H1 (cell line): ENCODE results near the gene DUSP7. TPM values are rescaled to one million over a fixed set of nuclear protein-coding genes. Genes with fewer than 3 reads are reported as not detected.

ENCODE experiments used
- CTCF ChIA-PET: fragments of 300-600 bp; sonication (Branson Sonifier 250); formaldehyde crosslinking; loops from one replicate; lab custom pipeline; 2021; ENCODE audit not compliant: partially characterized antibody; lab: Charles Lee
- POLR2A ChIA-PET: fragments of 300-600 bp; sonication (Branson Sonifier 250); formaldehyde crosslinking; loops from one replicate; lab custom pipeline; 2021; ENCODE audit warnings: inconsistent platforms; ENCODE audit not compliant: partially characterized antibody; lab: Charles Lee
- DNase-seq, 2 experiments: peaks; one replicate each; pipeline versions ENCODE4 v3.0.0 to v3.0.0-alpha.2; 2010 to 2022; ENCODE audit warnings: low spot score in 2 of 2, low read depth in 1 of 2, mixed read lengths in 1 of 2
- FAIRE-seq: peaks from 2 replicates; lab custom pipeline; 2011; peaks lifted over from hg19 to GRCh38; lab: Jason Lieb, UNC
- H2AFZ ChIP-seq: 2 replicates; pipeline ENCODE4 v1.8.1; 2012; ENCODE audit warnings: low read length, inconsistent platforms
- H2AK5ac ChIP-seq: 2 replicates; pipeline ENCODE4 v1.6.1; 2013; ENCODE audit warnings: low read depth, low read length
- H2BK120ac ChIP-seq: replicated peaks from 2 replicates; pipeline ENCODE3; 2013; ENCODE audit warnings: low read depth, low read length, inconsistent platforms
- H2BK12ac ChIP-seq: 2 replicates; pipeline ENCODE4 v1.6.1; 2013; ENCODE audit warnings: low read depth, low read length
- H2BK15ac ChIP-seq: 2 replicates; pipeline ENCODE4 v1.6.1; 2013; ENCODE audit warnings: low read length
- H2BK20ac ChIP-seq: 2 replicates; pipeline ENCODE4 v1.6.1; 2013; ENCODE audit warnings: low read length
- H2BK5ac ChIP-seq: 2 replicates; pipeline ENCODE4 v1.6.1; 2013; ENCODE audit warnings: low read depth, low read length
- H3K14ac ChIP-seq: 2 replicates; pipeline ENCODE4 v1.6.1; 2013; ENCODE audit warnings: inconsistent platforms; ENCODE audit not compliant: insufficient read length
- H3K18ac ChIP-seq: 2 replicates; pipeline ENCODE4 v1.6.1; 2013; ENCODE audit warnings: low read length; ENCODE audit errors: extremely low read depth
- H3K23ac ChIP-seq: 2 replicates; pipeline ENCODE4 v1.6.1; 2013; ENCODE audit warnings: inconsistent platforms; ENCODE audit not compliant: insufficient read length
- H3K23me2 ChIP-seq: 2 replicates; pipeline ENCODE4 v1.6.1; 2013; ENCODE audit warnings: low read depth, low read length
- H3K27ac ChIP-seq: 2 replicates; pipeline ENCODE4 v1.6.1; 2011; ENCODE audit warnings: low read depth, low read length, inconsistent platforms
- H3K27me3 ChIP-seq, 4 experiments: replicated peaks in 1 of 4; 1 replicate in 1 of 4; 2 replicates in 3 of 4; pipeline versions ENCODE4 v1.6.1 to v1.8.1; 2011 to 2013; ENCODE audit warnings: low read length in 3 of 4, mild to moderate bottlenecking in 3 of 4, inconsistent platforms in 2 of 4, mixed read lengths in 2 of 4, moderate library complexity in 1 of 4; ENCODE audit not compliant: control insufficient read depth in 3 of 4, insufficient read depth in 3 of 4; ENCODE audit errors: extremely low read depth in 1 of 4
- H3K36me3 ChIP-seq, 4 experiments: 2 replicates each; pipeline versions ENCODE4 v1.6.1 to v1.8.1; 2011 to 2013; ENCODE audit warnings: mild to moderate bottlenecking in 4 of 4, low read length in 3 of 4, moderate library complexity in 2 of 4, control low read depth in 1 of 4, inconsistent platforms in 1 of 4; ENCODE audit not compliant: insufficient read depth in 4 of 4, control insufficient read depth in 2 of 4
- H3K4ac ChIP-seq: replicated peaks from 2 replicates; pipeline ENCODE3; 2013; ENCODE audit warnings: low read length, low read depth, mixed read lengths, inconsistent platforms; ENCODE audit not compliant: insufficient read length
- H3K4me1 ChIP-seq, 4 experiments: replicated peaks in 1 of 4; 1 replicate in 1 of 4; 2 replicates in 3 of 4; pipeline versions ENCODE4 v1.6.1 to v1.8.1; 2011 to 2013; ENCODE audit warnings: low read length in 3 of 4, inconsistent platforms in 2 of 4, mixed read lengths in 1 of 4; ENCODE audit not compliant: insufficient read depth in 4 of 4, control insufficient read depth in 3 of 4
- H3K4me2 ChIP-seq, 2 experiments: 2 replicates each; pipeline versions ENCODE4 v1.6.1 to v1.8.1; 2011 to 2013; ENCODE audit warnings: low read depth in 2 of 2, low read length in 2 of 2, control low read depth in 1 of 2, inconsistent platforms in 1 of 2, mild to moderate bottlenecking in 1 of 2; ENCODE audit not compliant: insufficient read depth in 1 of 2
- H3K4me3 ChIP-seq, 4 experiments: fragments of 200-600, 300-600 bp in 1 of 4; sonication (generic), shearing (Covaris generic), sonication (Bioruptor Twin) in 1 of 4; 2 replicates each; pipeline versions ENCODE4 v1.5.1 to v1.8.1; 2011 to 2016; ENCODE audit warnings: low read length in 4 of 4, low read depth in 3 of 4, control low read depth in 2 of 4, inconsistent platforms in 2 of 4, mild to moderate bottlenecking in 2 of 4, mixed read lengths in 1 of 4, moderate library complexity in 1 of 4; ENCODE audit not compliant: insufficient read depth in 2 of 4; ENCODE audit errors: extremely low read depth in 1 of 4
- H3K56ac ChIP-seq: replicated peaks from 2 replicates; pipeline ENCODE3; 2013; ENCODE audit warnings: low read depth, mild to moderate bottlenecking, mixed read lengths, low read length, inconsistent platforms; ENCODE audit not compliant: insufficient read length
- H3K79me1 ChIP-seq: 2 replicates; pipeline ENCODE4 v1.6.1; 2013; ENCODE audit warnings: low read depth, low read length, control low read depth
- H3K79me2 ChIP-seq, 2 experiments: 2 replicates each; pipeline versions ENCODE4 v1.6.1 to v1.8.1; 2012 to 2013; ENCODE audit warnings: low read length in 2 of 2, mild to moderate bottlenecking in 2 of 2, inconsistent platforms in 1 of 2; ENCODE audit not compliant: insufficient read depth in 2 of 2, control insufficient read depth in 1 of 2
- H3K9ac ChIP-seq, 4 experiments: replicated peaks in 1 of 4; 1 replicate in 1 of 4; 2 replicates in 3 of 4; pipeline versions ENCODE4 v1.6.1 to v1.8.1; 2011 to 2013; ENCODE audit warnings: low read depth in 3 of 4, low read length in 3 of 4, control low read depth in 2 of 4, mild to moderate bottlenecking in 2 of 4, moderate library complexity in 2 of 4, inconsistent platforms in 1 of 4; ENCODE audit errors: extremely low read depth in 1 of 4
- H3K9me3 ChIP-seq, 2 experiments: 2 replicates each; pipeline versions ENCODE4 v1.6.1 to v1.8.1; 2012 to 2013; ENCODE audit warnings: mild to moderate bottlenecking in 2 of 2, moderate library complexity in 2 of 2, control low read depth in 1 of 2, inconsistent platforms in 1 of 2, low read depth in 1 of 2, low read length in 1 of 2, mixed read lengths in 1 of 2; ENCODE audit not compliant: insufficient read depth in 2 of 2
- H4K20me1 ChIP-seq, 2 experiments: replicated peaks in 1 of 2; 2 replicates each; pipeline versions ENCODE3 to v1.8.1; 2011 to 2013; ENCODE audit warnings: inconsistent platforms in 2 of 2, low read length in 2 of 2, mild to moderate bottlenecking in 1 of 2; ENCODE audit not compliant: insufficient read depth in 2 of 2, control insufficient read depth in 1 of 2
- H4K5ac ChIP-seq: 2 replicates; pipeline ENCODE4 v1.6.1; 2013; ENCODE audit warnings: low read length, low read depth, mixed read lengths, inconsistent platforms; ENCODE audit not compliant: insufficient read length
- H4K8ac ChIP-seq: 2 replicates; pipeline ENCODE4 v1.8.0; 2013; ENCODE audit warnings: mild to moderate bottlenecking, moderate library complexity, low read length, inconsistent platforms; ENCODE audit not compliant: insufficient read depth; ENCODE audit errors: extremely low read depth
- H4K91ac ChIP-seq: replicated peaks from 2 replicates; pipeline ENCODE3; 2013; ENCODE audit warnings: low read length, mixed read lengths, inconsistent platforms; ENCODE audit not compliant: insufficient read length
- CBX8 ChIP-seq: fragments of 300-800, 300-1000 bp; sonication (generic); IDR thresholded peaks from 2 replicates; pipeline ENCODE4 v1.7.1; 2016; ENCODE audit warnings: low read depth, low read length, borderline replicate concordance
- CHD2 ChIP-seq: IDR thresholded peaks from 2 replicates; pipeline ENCODE4 v1.6.1; 2012; ENCODE audit warnings: low read length, improper control_type of control experiment
- CTCF ChIP-seq, 3 experiments: IDR thresholded peaks; 1 replicate in 2 of 3; 2 replicates in 1 of 3; pipeline versions ENCODE4 v1.5.1 to v1.6.1; 2011; ENCODE audit warnings: low read length in 3 of 3, mild to moderate bottlenecking in 3 of 3, inconsistent platforms in 2 of 3, low read depth in 1 of 3, moderate library complexity in 1 of 3; ENCODE audit not compliant: insufficient read depth in 1 of 3; ENCODE audit errors: control extremely low read depth in 1 of 3
- KDM1A ChIP-seq: fragments of 200-600, 300-600 bp; sonication (generic); IDR thresholded peaks from 2 replicates; pipeline ENCODE4 v1.7.1; 2016; ENCODE audit warnings: mild to moderate bottlenecking, low read length, borderline replicate concordance
- SP1 ChIP-seq: IDR thresholded peaks from 2 replicates; pipeline ENCODE4 v1.6.1; 2011; ENCODE audit warnings: low read depth, low read length
- SP4 ChIP-seq: IDR thresholded peaks from 2 replicates; pipeline ENCODE4 v1.6.1; 2012; ENCODE audit warnings: low read length, inconsistent platforms
- WGBS, 2 experiments: shearing (Covaris generic) in 1 of 2; methylation state at CpG; one replicate each; pipeline versions ENCODE4 v1.1.6 to v1.1.7; 2013 to 2015; ENCODE audit warnings: low lambda C conversion rate in 2 of 2, mixed read lengths in 2 of 2, inconsistent platforms in 1 of 2, low coverage in 1 of 2, missing lambda C conversion rate in 1 of 2; ENCODE audit not compliant: insufficient replicate concordance in 2 of 2, insufficient coverage in 1 of 2, insufficient read length in 1 of 2; ENCODE audit errors: extremely low coverage in 1 of 2, missing lambda C conversion rate in 1 of 2; 5-methylcytosine and 5-hydroxymethylcytosine counted together
- polyA plus RNA-seq, 7 experiments: library from polyadenylated mRNA; depleted of rRNA in 3 of 7; stranded (reverse) in 5 of 7; unstranded in 2 of 7; fragments of >200 nt in 5 of 7; fragments of 200-250 nt in 2 of 7; gene quantifications; 1 replicate in 5 of 7; 2 replicates in 1 of 7; 4 replicates in 1 of 7; pipeline versions ENCODE4 v1.2.1 to v1.2.3, GENCODE V29; 2011 to 2013; ENCODE audit warnings: missing spikeins in 2 of 7, mixed read lengths in 2 of 7
- total RNA-seq: library from RNA; stranded (reverse); fragmentation: NEBNext Ultra II Directional; extraction: Animal tissue kit (Norgen Biotek cat#: 25700); gene quantifications from 2 replicates; pipeline ENCODE4 v1.2.1, GENCODE V29; 2021

Gene DUSP7
- total and polyA plus RNA-seq, 2 of the 8 experiments (the other 6 are each of a cell fraction or from before 2014, with no cell fraction given), result 19.4 to 24.9 TPM

GRCh38 chr3:52069135-52069534 lies 12.8 kb upstream of the DUSP7 start:
- Histone ChIP-seq H2BK5ac (no peak overlapping the region; the same call in 1 of the 2 replicates), H3K56ac (no peak overlapping the region), H2BK120ac (no peak overlapping the region), H3K9me3 (no peaks in the 10 kb centered on the region), H3K14ac (no peak overlapping the region), H4K91ac (no peak overlapping the region), H3K4me2 (no peak overlapping the region), H3K4me3 (no peak overlapping the region), H3K79me1 (no peaks in the 10 kb centered on the region; the same call in 1 of the 2 replicates), H2AK5ac (no peak overlapping the region), H3K36me3 (peaks cover 0 to under 1% (median 0%) of the 10 kb centered on the region in 4 experiments; a peak in 2 of 8 replicates), H4K5ac (no peak overlapping the region), H4K20me1 (no peaks in the 10 kb centered on the region), H3K79me2 (no peaks in the 10 kb centered on the region), H2AFZ (no peak overlapping the region), H3K27ac (no peak overlapping the region), H2BK12ac (no peak overlapping the region), H3K18ac (no peak overlapping the region), H3K23ac (no peak overlapping the region), H3K4me1 (no peaks in the 10 kb centered on the region; a peak in 3 of 7 replicates), H4K8ac (no peak overlapping the region), H3K23me2 (no peaks in the 10 kb centered on the region), H3K9ac (no peak overlapping the region), H2BK20ac (no peak overlapping the region), H2BK15ac (no peak overlapping the region), H3K27me3 (no peaks in the 10 kb centered on the region; a peak in 1 of 7 replicates), H3K4ac (no peak overlapping the region)
- 91% methylated on average over 5 of the region's 5 CpGs; no CpG with 5 or more reads in 1 of the 2 experiments for WGBS, 2 experiments
- TF ChIP-seq KDM1A (peak; percentile 77; the same call in 1 of the 2 replicates), SP1 (no peak), SP4 (no peak), CTCF (IDR thresholded peaks at IDR 0.05; ENCODE audit: control extremely low read depth in 1 of 3, insufficient read depth in 1 of 3, low read depth in 1 of 3, low read length in 3 of 3) (no peak), CBX8 (no peak), CHD2 (no peak)
- FAIRE-seq (no peak), DNase-seq (no peak)
- ChIA-PET POLR2A (interaction anchor here (0.8 to 2.1 kb wide), 2 partner anchors 12 to 73 kb away, joined by 4 to 7 read pairs; partner anchors contain the start of gene RPL29), CTCF (interaction anchor here (1.0 to 2.6 kb wide), 5 partner anchors 12 to 54 kb away, joined by 3 to 15 read pairs (median 3); partner anchors contain the start of gene DUSP7)
